ENCODE results near the gene ATRN. TPM values are rescaled to one million over a fixed set of nuclear protein-coding genes. Genes with fewer than 3 reads are reported as not detected.

ATRN gene
- polyA plus RNA-seq, 1 donor (not counting 4 experiments of a cell fraction or from before 2014, with no cell fraction given), result 49.9 TPM

DNA sequence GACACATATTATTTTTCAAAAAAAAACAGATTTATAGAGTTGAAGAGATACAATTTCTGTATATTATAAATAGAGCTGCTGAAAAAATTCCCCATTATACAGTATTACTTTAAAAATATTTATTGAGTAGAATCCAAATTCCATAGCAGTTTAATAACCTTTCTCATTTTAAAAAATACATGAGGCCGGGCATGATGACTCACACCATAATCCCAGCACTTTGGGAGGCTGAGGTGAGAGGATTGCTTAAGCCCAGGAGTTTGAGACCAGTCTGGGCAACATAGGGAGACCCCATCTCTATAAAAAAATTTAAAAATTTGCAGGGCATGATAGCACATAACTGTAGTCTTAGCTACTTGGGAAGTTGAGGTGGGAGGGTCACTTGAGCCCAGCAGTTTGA lies 13.0 kb downstream of the ATRN start:
- no peaks in the 10 kb centered on the region for H3K36me3 ChIP-seq (ENCODE audit: control insufficient read depth in 2 of 2, extremely low read depth in 1 of 2, insufficient read depth in 2 of 2, low read length in 2 of 2)
- H3K4me2 ChIP-seq (ENCODE audit: control insufficient read depth, extremely low read depth, insufficient read depth, low read depth, low read length), result no peak overlapping the region
- no peak overlapping the region for H2AFZ ChIP-seq (ENCODE audit: control insufficient read depth, low read length)
- H3K27ac ChIP-seq (ENCODE audit: control insufficient read depth, insufficient read depth, low read length), result no peak overlapping the region
- H3K27me3 ChIP-seq (ENCODE audit: control insufficient read depth, extremely low read depth, insufficient read depth, low read length), result no peaks in the 10 kb centered on the region
- peaks cover 55% of the 10 kb centered on the region for H3K79me2 ChIP-seq (ENCODE audit: control insufficient read depth, insufficient read depth, low read length)
- FAIRE-seq (no peak), DNase-seq (ENCODE audit: low read depth, low spot score) (no peak)
- H3K9me1 ChIP-seq (ENCODE audit: control insufficient read depth, extremely low read depth, insufficient read depth, low read length), result no peaks in the 10 kb centered on the region
- no peak overlapping the region for H3K4me3 ChIP-seq (ENCODE audit: control insufficient read depth in 2 of 3, extremely low read depth in 1 of 3, insufficient read depth in 2 of 3, low read depth in 1 of 3, low read length in 3 of 3)
- H4K20me1 ChIP-seq (ENCODE audit: control insufficient read depth, extremely low read depth, insufficient read depth, low read length), result no peaks in the 10 kb centered on the region
- dilution Hi-C loops (cut with MboI; ENCODE audit: extremely low pct_ligation_motif_present, low sequenced_read_pairs), result no loop called here
- no peaks in the 10 kb centered on the region for H3K9me3 ChIP-seq (ENCODE audit: control insufficient read depth, low read depth, low read length)
- TF ChIP-seq EZH2 (IDR thresholded peaks at IDR 0.05; ENCODE audit: low read length), result no peak
- TF ChIP-seq, protein P1, sequence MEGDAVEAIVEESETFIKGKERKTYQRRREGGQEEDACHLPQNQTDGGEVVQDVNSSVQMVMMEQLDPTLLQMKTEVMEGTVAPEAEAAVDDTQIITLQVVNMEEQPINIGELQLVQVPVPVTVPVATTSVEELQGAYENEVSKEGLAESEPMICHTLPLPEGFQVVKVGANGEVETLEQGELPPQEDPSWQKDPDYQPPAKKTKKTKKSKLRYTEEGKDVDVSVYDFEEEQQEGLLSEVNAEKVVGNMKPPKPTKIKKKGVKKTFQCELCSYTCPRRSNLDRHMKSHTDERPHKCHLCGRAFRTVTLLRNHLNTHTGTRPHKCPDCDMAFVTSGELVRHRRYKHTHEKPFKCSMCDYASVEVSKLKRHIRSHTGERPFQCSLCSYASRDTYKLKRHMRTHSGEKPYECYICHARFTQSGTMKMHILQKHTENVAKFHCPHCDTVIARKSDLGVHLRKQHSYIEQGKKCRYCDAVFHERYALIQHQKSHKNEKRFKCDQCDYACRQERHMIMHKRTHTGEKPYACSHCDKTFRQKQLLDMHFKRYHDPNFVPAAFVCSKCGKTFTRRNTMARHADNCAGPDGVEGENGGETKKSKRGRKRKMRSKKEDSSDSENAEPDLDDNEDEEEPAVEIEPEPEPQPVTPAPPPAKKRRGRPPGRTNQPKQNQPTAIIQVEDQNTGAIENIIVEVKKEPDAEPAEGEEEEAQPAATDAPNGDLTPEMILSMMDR (optimal IDR thresholded peaks at IDR 0.05 in 1 of 3, IDR thresholded peaks at IDR 0.05 in 1 of 3, conservative IDR thresholded peaks at IDR 0.05 in 1 of 3; ENCODE audit: extremely low read depth in 1 of 3, insufficient read depth in 2 of 3, low read length in 3 of 3), result no peak
- H3K4me1 ChIP-seq (ENCODE audit: control insufficient read depth, extremely low read depth, insufficient read depth, low read length), result peaks cover 18% of the 10 kb centered on the region
- H3K9ac ChIP-seq (ENCODE audit: control insufficient read depth, extremely low read depth, insufficient read depth, low read length), result no peak overlapping the region

- dilution Hi-C loops (cut with MboI; ENCODE audit: extremely low pct_ligation_motif_present, low sequenced_read_pairs), result no loop called here
- TF ChIP-seq EZH2 (IDR thresholded peaks at IDR 0.05; ENCODE audit: low read length), result no peak
- TF ChIP-seq, protein P1 (optimal IDR thresholded peaks at IDR 0.05 in 1 of 3, IDR thresholded peaks at IDR 0.05 in 1 of 3, conservative IDR thresholded peaks at IDR 0.05 in 1 of 3; ENCODE audit: extremely low read depth in 1 of 3, insufficient read depth in 2 of 3, low read length in 3 of 3), result no peak
- FAIRE-seq (no peak), DNase-seq (ENCODE audit: low read depth, low spot score) (no peak)
- Histone ChIP-seq H3K9me1 (ENCODE audit: control insufficient read depth, extremely low read depth, insufficient read depth, low read length) (no peaks in the 10 kb centered on the region), H3K9ac (ENCODE audit: control insufficient read depth, extremely low read depth, insufficient read depth, low read length) (no peak overlapping the region), H3K27ac (ENCODE audit: control insufficient read depth, insufficient read depth, low read length) (no peak overlapping the region), H3K79me2 (ENCODE audit: control insufficient read depth, insufficient read depth, low read length) (peaks cover 49% of the 10 kb centered on the region), H3K4me1 (ENCODE audit: control insufficient read depth, extremely low read depth, insufficient read depth, low read length) (peaks cover 11% of the 10 kb centered on the region), H2AFZ (ENCODE audit: control insufficient read depth, low read length) (no peak overlapping the region), H3K4me3 (ENCODE audit: control insufficient read depth in 2 of 3, extremely low read depth in 1 of 3, insufficient read depth in 2 of 3, low read depth in 1 of 3, low read length in 3 of 3) (no peak overlapping the region), H3K4me2 (ENCODE audit: control insufficient read depth, extremely low read depth, insufficient read depth, low read depth, low read length) (no peak overlapping the region), H4K20me1 (ENCODE audit: control insufficient read depth, extremely low read depth, insufficient read depth, low read length) (no peaks in the 10 kb centered on the region), H3K27me3 (ENCODE audit: control insufficient read depth, extremely low read depth, insufficient read depth, low read length) (no peaks in the 10 kb centered on the region), H3K9me3 (ENCODE audit: control insufficient read depth, low read depth, low read length) (no peaks in the 10 kb centered on the region), H3K36me3 (ENCODE audit: control insufficient read depth in 2 of 2, extremely low read depth in 1 of 2, insufficient read depth in 2 of 2, low read length in 2 of 2) (no peaks in the 10 kb centered on the region)
These were observed 15.1 kb downstream of the ATRN start for GRCh38 chr20:3485913-3486312.

All from keratinocyte (primary cell).